Transverse colon (tissue), 4 donors: ENCODE data around the gene ARF5. TPM values are rescaled to one million over a fixed set of nuclear protein-coding genes. Genes with fewer than 3 reads are reported as not detected.
A peak's percentile ranks its signal among the peaks of the same experiment; 100 is the strongest.

ENCODE experiments used
- DNase-seq: peaks from one replicate; pipeline ENCODE4 v3.0.0-alpha.2; 2019
- H3K27ac ChIP-seq, 4 donors: fragments of 200-600 bp; sonication (generic); 2 replicates each; pipeline ENCODE4 v1.5.1; 2016 to 2018; ENCODE audit warnings: inconsistent platforms in 4 of 4
- H3K27me3 ChIP-seq: fragments of 200-600 bp; sonication (generic); 2 replicates; pipeline ENCODE4 v1.5.1; 2017; ENCODE audit warnings: inconsistent platforms
- H3K36me3 ChIP-seq, 4 donors: fragments of 200-600 bp; sonication (generic); 2 replicates each; pipeline ENCODE4 v1.5.1; 2017 to 2019; ENCODE audit warnings: inconsistent platforms in 4 of 4
- H3K4me1 ChIP-seq, 4 donors: fragments of 200-600 bp; sonication (generic); 2 replicates each; pipeline ENCODE4 v1.5.1; 2017 to 2020; ENCODE audit warnings: inconsistent platforms in 4 of 4
- H3K4me3 ChIP-seq, 4 donors: fragments of 200-600 bp; sonication (generic); 1 replicate in 1 of 4; 2 replicates in 3 of 4; pipeline versions ENCODE4 v1.5.1 to v1.6.1; 2017 to 2019; ENCODE audit warnings: inconsistent platforms in 4 of 4
- H3K9me3 ChIP-seq, 2 donors: fragments of 200-600 bp; sonication (generic); 2 replicates each; pipeline ENCODE4 v1.5.1; 2017 to 2019; ENCODE audit warnings: inconsistent platforms in 2 of 2
- CTCF ChIP-seq, 5 experiments: fragments of 200-600 bp in 3 of 5; fragments of 450-650 bp in 2 of 5; sonication (generic) in 3 of 5; IDR thresholded peaks; 1 replicate in 2 of 5; 2 replicates in 3 of 5; pipeline ENCODE4 v1.5.1; 2016 to 2017; ENCODE audit warnings: antibody characterized with exemption in 5 of 5, inconsistent platforms in 3 of 5, mild to moderate bottlenecking in 2 of 5, moderate library complexity in 1 of 5
- EP300 ChIP-seq: sonication (generic); formaldehyde crosslinking; IDR thresholded peaks from one replicate; pipeline ENCODE4 v1.6.1; 2017; ENCODE audit warnings: antibody characterized with exemption, low read depth
- POLR2A ChIP-seq: fragments of 450-650 bp; IDR thresholded peaks from one replicate; pipeline ENCODE4 v1.6.1; 2016; ENCODE audit warnings: antibody characterized with exemption, mild to moderate bottlenecking, moderate library complexity
- POLR2AphosphoS5 ChIP-seq, 3 donors: sonication (generic); formaldehyde crosslinking; IDR thresholded peaks; one replicate each; pipeline ENCODE4 v1.6.1; 2016; ENCODE audit warnings: antibody characterized with exemption in 3 of 3
- WGBS, 2 donors: methylation state at CpG; one replicate each; pipeline ENCODE4 v1.1.5; 2018; ENCODE audit warnings: low coverage in 1 of 2; 5-methylcytosine and 5-hydroxymethylcytosine counted together
- in situ Hi-C, 4 donors: fragments of 200-750 bp; cut with MboI; loops; one replicate each; pipeline versions ENCODE4 v1.15.0 to v1.15.1; 2017; ENCODE audit warnings: low sequenced_read_pairs in 3 of 4, low pct_ligation_motif_present in 1 of 4, low pct_unique_long_range_greater_than_20kb in 1 of 4
- intact Hi-C: fragments of 100-400 bp; cut with DNase I; formaldehyde crosslinking; loops from one replicate; pipeline ENCODE4 v1.15.1; 2023; ENCODE audit warnings: low total_unique reads
- total RNA-seq, 4 donors: library from RNA; depleted of rRNA; stranded (reverse); fragments of >200 nt; gene quantifications; one replicate each; pipeline ENCODE4 v1.1.0, GENCODE V29; 2016

Gene ARF5
- total RNA-seq, 4 donors from 2014 or later = 70.1 to 379 (median 194) TPM

GRCh38 chr7:127581716-127582115, 6.5 kb upstream of the ARF5 start:
- TF ChIP-seq POLR2AphosphoS5 (IDR thresholded peaks at IDR 0.05) = no peak
- no peak for TF ChIP-seq EP300
- no peak for TF ChIP-seq CTCF (IDR thresholded peaks at IDR 0.05)
- no peak for TF ChIP-seq POLR2A
- no peak for DNase-seq
- intact Hi-C loops (no loop called here), in situ Hi-C loops (no loop called here)
- WGBS, 2 donors = 100% methylated on average over 1 of the region's 1 CpG
- H3K4me3 ChIP-seq = no peak overlapping the region
- H3K27me3 ChIP-seq = no peaks in the 10 kb centered on the region
- no peak overlapping the region for H3K27ac ChIP-seq
- H3K9me3 ChIP-seq = no peaks in the 10 kb centered on the region
- peaks cover 19 to 48% (median 37%) of the 10 kb centered on the region in 4 donors for H3K4me1 ChIP-seq
- H3K36me3 ChIP-seq = peaks cover 0 to 13% (median 5%) of the 10 kb centered on the region in 4 donors

DNA sequence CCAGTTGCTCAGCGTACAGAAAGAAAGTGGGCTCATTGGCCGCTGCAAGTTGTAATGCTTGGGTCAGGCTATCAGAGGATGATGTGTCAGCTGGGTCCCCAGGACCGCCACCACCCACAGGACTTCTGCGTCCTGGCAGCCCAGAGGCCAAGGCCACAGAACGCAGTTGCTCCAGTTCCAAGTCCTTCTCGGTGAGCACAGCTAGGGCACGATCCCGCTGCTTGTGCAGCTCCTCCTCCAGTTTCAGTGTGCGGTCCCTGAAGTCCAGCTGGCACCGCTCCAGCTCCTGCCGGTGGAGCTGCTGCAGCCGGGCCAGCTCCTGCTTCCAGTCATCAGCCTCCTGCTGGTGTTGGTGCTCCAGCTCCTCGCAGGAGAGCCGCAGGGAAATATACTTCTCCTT, 5.8 kb upstream of the ARF5 start:
- H3K27ac ChIP-seq = no peak overlapping the region
- DNase-seq = peak; percentile 16
- peaks cover 19 to 48% (median 37%) of the 10 kb centered on the region in 4 donors for H3K4me1 ChIP-seq
- TF ChIP-seq EP300 (no peak), POLR2A (no peak), CTCF (IDR thresholded peaks at IDR 0.05) (no peak), POLR2AphosphoS5 (IDR thresholded peaks at IDR 0.05) (no peak)
- intact Hi-C loops (no loop called here), in situ Hi-C loops (no loop called here)
- H3K9me3 ChIP-seq = no peaks in the 10 kb centered on the region
- no peak overlapping the region for H3K4me3 ChIP-seq
- H3K27me3 ChIP-seq = no peaks in the 10 kb centered on the region
- H3K36me3 ChIP-seq = peaks cover 0 to 13% (median 5%) of the 10 kb centered on the region in 4 donors
- WGBS, 2 donors = 93% methylated on average over 14 of the region's 14 CpGs; no CpG with 5 or more reads in 1 of the 2 donors

DNA sequence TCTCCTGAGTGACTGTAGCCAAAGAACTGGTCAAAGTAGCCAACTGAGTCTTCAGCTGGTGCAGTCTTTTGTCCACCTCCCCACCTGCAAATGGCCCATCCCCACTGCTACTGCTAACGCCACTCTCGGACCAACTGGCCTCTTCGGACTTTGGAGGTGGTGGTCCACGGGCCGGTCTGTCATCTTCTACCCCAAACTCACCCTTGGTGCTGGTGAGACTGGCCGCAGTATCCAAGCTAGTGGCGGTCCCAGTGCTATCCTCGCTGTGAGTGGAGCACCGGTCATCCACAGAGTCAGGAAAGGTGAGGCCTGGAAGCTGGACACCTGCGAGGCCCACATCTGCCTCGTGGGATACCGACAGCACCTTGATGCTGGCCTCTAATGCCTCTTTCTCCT, 3.6 kb upstream of the ARF5 start:
- H3K9me3 ChIP-seq = no peaks in the 10 kb centered on the region
- intact Hi-C loops (no loop called here), in situ Hi-C loops (no loop called here)
- WGBS, 2 donors = 0 to 27% methylated on average over 1 to 11 of the region's 12 CpGs
- TF ChIP-seq EP300 = no peak
- TF ChIP-seq POLR2A = no peak
- TF ChIP-seq CTCF (IDR thresholded peaks at IDR 0.05) = no peak
- DNase-seq = no peak
- H3K4me1 ChIP-seq = peaks cover 23 to 62% (median 48%) of the 10 kb centered on the region in 4 donors
- H3K36me3 ChIP-seq = peaks cover 0 to 13% (median 5%) of the 10 kb centered on the region in 4 donors
- peak overlapping the region; percentile 91 to 96 (median 95) for H3K27ac ChIP-seq
- no peaks in the 10 kb centered on the region for H3K27me3 ChIP-seq
- peak overlapping the region; percentile 72 to 90 (median 84) for H3K4me3 ChIP-seq

DNA sequence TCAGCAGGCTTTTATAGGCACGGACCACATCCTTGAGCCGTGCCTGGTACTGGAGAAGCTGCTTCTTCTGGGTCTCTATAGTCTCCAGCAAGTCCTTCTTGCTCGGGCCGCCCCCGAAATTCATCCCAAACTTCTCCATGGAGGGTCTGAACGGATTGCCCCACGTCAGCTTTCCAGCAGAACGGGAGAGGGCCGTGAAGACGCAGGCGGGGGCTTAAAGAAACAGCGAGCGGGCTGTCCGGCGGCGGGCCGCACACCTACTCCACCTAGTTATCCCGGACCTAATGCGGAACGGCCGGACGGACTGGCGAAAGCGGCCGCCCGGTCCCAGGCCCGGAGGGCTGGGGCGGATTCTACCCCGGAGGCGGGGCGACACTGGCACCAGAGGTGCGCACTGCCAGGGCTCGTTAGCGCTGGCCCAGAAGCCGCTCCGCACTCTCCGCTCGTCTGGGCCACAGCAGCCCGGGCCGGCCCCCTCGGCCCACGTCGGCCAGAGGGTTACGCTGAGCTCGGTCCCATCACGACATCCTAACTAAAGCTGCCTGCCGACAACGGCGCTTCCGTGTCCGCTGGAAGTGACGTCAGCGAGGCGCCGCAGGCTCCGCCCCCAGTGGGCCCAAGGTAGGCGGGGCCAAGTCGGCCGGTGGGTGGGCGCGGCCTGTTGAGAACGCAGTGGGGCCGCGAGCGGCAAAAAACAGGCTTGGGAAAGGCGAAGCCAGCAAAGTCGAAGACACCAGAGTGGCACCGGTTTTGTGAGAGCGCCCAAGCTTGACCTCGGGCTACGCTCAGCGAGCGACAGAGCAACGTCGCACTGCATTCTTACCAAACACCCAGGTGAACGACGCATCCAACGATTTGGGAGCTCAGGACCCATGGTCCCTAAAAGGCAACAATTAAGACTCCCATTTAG, 2.9 kb upstream of the ARF5 start, which contains the start of gene GCC1:
TSS of gene GCC1 (minus strand) at position 553 of the 910 bp plus-strand sequence. CDS start at position 139, 414 bp downstream.
- peak; percentile 95 for DNase-seq
- Histone ChIP-seq H3K4me3 (peak within 1 kb of the TSS; percentile 72 to 90 (median 84)), H3K9me3 (no peaks in the 10 kb centered on the region), H3K27me3 (no peaks in the 10 kb centered on the region), H3K27ac (peak within 1 kb of the TSS; percentile 91 to 96 (median 95)), H3K36me3 (peaks cover 0 to 13% (median 5%) of the 10 kb centered on the region in 4 donors), H3K4me1 (peaks cover 25 to 68% (median 50%) of the 10 kb centered on the region in 4 donors)
- in situ Hi-C loops = no loop called here
- intact Hi-C loops = no loop called here
- 8% methylated on average over 37 of the region's 78 CpGs; no CpG with 5 or more reads in 1 of the 2 donors for WGBS, 2 donors
- peak; percentile 92 for TF ChIP-seq POLR2A
- TF ChIP-seq EP300 = no peak
- TF ChIP-seq POLR2AphosphoS5 (IDR thresholded peaks at IDR 0.05) = peak; percentile 96 to 97 (median 96)
- no peak for TF ChIP-seq CTCF (IDR thresholded peaks at IDR 0.05)
